MM.1S (cell line): ENCODE data around the gene TMEM80.

Experiments used
- CTCF ChIP-seq: fragments of 300-600 bp; sonication (generic); IDR thresholded peaks from 2 replicates; pipeline ENCODE4 v1.5.1; 2016; ENCODE audit warnings: antibody characterized with exemption, low read length, mixed read lengths
- EZH2 ChIP-seq: fragments of 300-600 bp; sonication (generic); optimal IDR thresholded peaks from 2 replicates; pipeline ENCODE3; 2017; ENCODE audit warnings: low read depth, mild to moderate bottlenecking, antibody characterized with exemption, low read length, mixed read lengths
- EZH2phosphoT487 ChIP-seq: fragments of 300-600 bp; sonication (generic); IDR thresholded peaks from 2 replicates; pipeline ENCODE4 v1.6.1; 2018; ENCODE audit warnings: antibody characterized with exemption, low read length

- TF ChIP-seq EZH2phosphoT487 (no peak), CTCF (no peak), EZH2 (no peak)
Observed at GRCh38 chr11:646214-646613, 49.4 kb upstream of the TMEM80 start.
